Body of pancreas (tissue), 4 donors: ENCODE results near the gene RAMP3. TPM values are rescaled to one million over a fixed set of nuclear protein-coding genes. Genes with fewer than 3 reads are reported as not detected.
"Not testable (repeated sequence)": the region's sequence is repeated elsewhere in the genome, so short reads cannot be mapped to it uniquely, and the experiment has no call there.

Source experiments
- ATAC-seq: fragments of 150-250 bp; one replicate; pipeline ENCODE4 v1.9.1; 2016
- DNase-seq, 4 donors: peaks; one replicate each; pipeline ENCODE4 v3.0.0-alpha.2; 2019
- H3K27ac ChIP-seq, 4 donors: fragments of 200-600 bp; sonication (generic); 1 replicate in 3 of 4; 2 replicates in 1 of 4; pipeline versions ENCODE4 v1.5.1 to v1.6.1; 2016 to 2019; ENCODE audit warnings: mild to moderate bottlenecking in 1 of 4, mixed read lengths in 1 of 4, moderate library complexity in 1 of 4
- H3K27me3 ChIP-seq, 2 donors: fragments of 200-600 bp; sonication (generic); one replicate each; pipeline ENCODE4 v1.6.0; 2016; ENCODE audit warnings: mild to moderate bottlenecking in 1 of 2
- H3K36me3 ChIP-seq, 2 donors: fragments of 200-600 bp; sonication (generic); replicated peaks in 1 of 2; 2 replicates each; pipeline ENCODE4 v1.5.1; 2016; ENCODE audit warnings: low read depth in 2 of 2; ENCODE audit not compliant: insufficient read depth in 1 of 2
- H3K4me1 ChIP-seq: fragments of 200-600 bp; sonication (generic); one replicate; pipeline ENCODE4 v1.6.0; 2016
- H3K4me3 ChIP-seq, 2 donors: fragments of 200-600 bp; sonication (generic); 1 replicate in 1 of 2; 2 replicates in 1 of 2; pipeline ENCODE4 v1.5.1; 2016 to 2019
- H3K9me3 ChIP-seq, 3 donors: fragments of 200-600 bp; sonication (generic); 1 replicate in 2 of 3; 2 replicates in 1 of 3; pipeline ENCODE4 v1.5.1; 2016
- CTCF ChIP-seq, 7 experiments: fragments of 450-650 bp in 4 of 7; fragments of 200-600 bp in 3 of 7; sonication (generic) in 3 of 7; IDR thresholded peaks; one replicate each; pipeline ENCODE4 v1.5.1; 2016 to 2019; ENCODE audit warnings: antibody characterized with exemption in 7 of 7
- POLR2A ChIP-seq, 3 donors: fragments of 450-650 bp; IDR thresholded peaks; one replicate each; pipeline ENCODE4 v1.6.1; 2016; ENCODE audit warnings: antibody characterized with exemption in 3 of 3, mild to moderate bottlenecking in 2 of 3
- WGBS, 2 donors: methylation state at CpG; one replicate each; pipeline ENCODE4 v1.1.5; 2017; 5-methylcytosine and 5-hydroxymethylcytosine counted together
- intact Hi-C: fragments of 100-400 bp; cut with DNase I; formaldehyde crosslinking; loops from one replicate; pipeline ENCODE4 v1.15.1; 2023
- total RNA-seq, 2 donors: library from RNA; depleted of rRNA; stranded (reverse); fragments of >200 nt; gene quantifications; one replicate each; pipeline ENCODE4 v1.1.0, GENCODE V29; 2016

Gene RAMP3
- total RNA-seq, 2 donors from 2014 or later: 14.0 to 23.1 TPM

GRCh38 chr7:45162311-45162845, 4.8 kb downstream of the RAMP3 start:
- ATAC-seq: no peak
- no peaks in the 10 kb centered on the region for H3K27me3 ChIP-seq

GRCh38 chr7:45162943-45163691, 5.5 kb downstream of the RAMP3 start:
- intact Hi-C loops: no loop called here

More at GRCh38 chr7:45162311-45162845, 4.8 kb downstream of the RAMP3 start:
- DNase-seq: no peak
- WGBS, 2 donors: 48 to 68% methylated on average over 3 of the region's 3 CpGs
- Histone ChIP-seq H3K9me3 (peaks cover 0 to 6% (median 0%) of the 10 kb centered on the region in 3 donors), H3K27ac (no peak overlapping the region), H3K4me3 (no peak overlapping the region), H3K4me1 (no peaks in the 10 kb centered on the region), H3K36me3 (no peaks in the 10 kb centered on the region)
- TF ChIP-seq POLR2A (IDR thresholded peaks at IDR 0.05): no peak
- no peak for TF ChIP-seq CTCF (IDR thresholded peaks at IDR 0.05)
- intact Hi-C loops: no loop called here

GRCh38 chr7:45163692-45164052, 6.1 kb downstream of the RAMP3 start:
- H3K27ac ChIP-seq: no peak overlapping the region
- ATAC-seq: no peak
- TF ChIP-seq CTCF (IDR thresholded peaks at IDR 0.05): no peak
- TF ChIP-seq POLR2A (IDR thresholded peaks at IDR 0.05): no peak
- no peaks in the 10 kb centered on the region for H3K36me3 ChIP-seq
- H3K27me3 ChIP-seq: no peaks in the 10 kb centered on the region
- no peak for DNase-seq
- H3K4me3 ChIP-seq: no peak overlapping the region
- no peaks in the 10 kb centered on the region for H3K4me1 ChIP-seq
- H3K9me3 ChIP-seq: peaks cover 0 to 6% (median 0%) of the 10 kb centered on the region in 3 donors
- 72 to 75% methylated on average over 4 of the region's 4 CpGs for WGBS, 2 donors
- intact Hi-C loops: no loop called here

More at GRCh38 chr7:45162943-45163691, 5.5 kb downstream of the RAMP3 start:
- Histone ChIP-seq H3K9me3 (peaks cover 0 to 6% (median 0%) of the 10 kb centered on the region in 3 donors), H3K4me1 (no peaks in the 10 kb centered on the region), H3K4me3 (no peak overlapping the region), H3K27me3 (no peaks in the 10 kb centered on the region), H3K27ac (no peak overlapping the region), H3K36me3 (no peaks in the 10 kb centered on the region)
- TF ChIP-seq POLR2A (IDR thresholded peaks at IDR 0.05): no peak
- no peak for TF ChIP-seq CTCF (IDR thresholded peaks at IDR 0.05)
- ATAC-seq (no peak), DNase-seq (no peak)
- 47 to 67% methylated on average over 2 of the region's 2 CpGs for WGBS, 2 donors

- intact Hi-C loops, DNase-seq, H3K27ac ChIP-seq, H3K36me3 ChIP-seq, H3K27me3 ChIP-seq, H3K4me1 ChIP-seq, H3K4me3 ChIP-seq, H3K9me3 ChIP-seq, ATAC-seq: not testable (repeated sequence)
- WGBS, 2 donors: 68 to 79% methylated on average over 3 of the region's 3 CpGs
Measured at GRCh38 chr7:45164271-45164670, 6.7 kb downstream of the RAMP3 start.

- 46 to 47% methylated on average over 3 of the region's 3 CpGs for WGBS, 2 donors
- no peak overlapping the region for H3K27ac ChIP-seq
- no peaks in the 10 kb centered on the region for H3K27me3 ChIP-seq
- no peak for TF ChIP-seq CTCF (IDR thresholded peaks at IDR 0.05)
- no peak for TF ChIP-seq POLR2A (IDR thresholded peaks at IDR 0.05)
- DNase-seq: no peak
- ATAC-seq: no peak
- no peaks in the 10 kb centered on the region for H3K36me3 ChIP-seq
- H3K9me3 ChIP-seq: peaks cover 0 to 6% (median 0%) of the 10 kb centered on the region in 3 donors
- H3K4me3 ChIP-seq: no peak overlapping the region
- intact Hi-C loops: no loop called here
- no peaks in the 10 kb centered on the region for H3K4me1 ChIP-seq
Measured at GRCh38 chr7:45165857-45166256, 8.3 kb downstream of the RAMP3 start.
